DND-41 (cell line): ENCODE results near the gene PSMF1.

ENCODE experiments used
- ATAC-seq: fragments of 200-7000 bp; cut with Tn5 transposase; 3 replicates; pipeline ENCODE4 v1.9.1; 2021; ENCODE audit warnings: low read depth; ENCODE audit not compliant: insufficient read depth
- DNase-seq: peaks from one replicate; pipeline ENCODE4 v3.0.0-alpha.2; 2020
- H2AFZ ChIP-seq: 2 replicates; pipeline ENCODE4 v1.6.0; 2012; ENCODE audit warnings: low read depth, low read length
- H3K27ac ChIP-seq: 2 replicates; pipeline ENCODE4 v1.5.1; 2012; ENCODE audit warnings: low read length, inconsistent platforms
- H3K27me3 ChIP-seq: fragments of 200-600 bp; sonication (generic); 2 replicates; pipeline ENCODE4 v1.6.0; 2012; ENCODE audit warnings: low read length, mild to moderate bottlenecking, inconsistent platforms; ENCODE audit not compliant: insufficient read depth, poor library complexity
- H3K36me3 ChIP-seq: 2 replicates; pipeline ENCODE4 v1.5.1; 2012; ENCODE audit warnings: low read length, inconsistent platforms; ENCODE audit not compliant: insufficient read depth
- H3K4me1 ChIP-seq: 2 replicates; pipeline ENCODE4 v1.5.1; 2012; ENCODE audit warnings: mild to moderate bottlenecking, low read length; ENCODE audit not compliant: insufficient read depth
- H3K4me2 ChIP-seq: 2 replicates; pipeline ENCODE4 v1.6.0; 2012; ENCODE audit warnings: mild to moderate bottlenecking, moderate library complexity, low read length, inconsistent platforms; ENCODE audit not compliant: insufficient read depth
- H3K4me3 ChIP-seq, 2 experiments: fragments of 200-600 bp in 1 of 2; shearing (Covaris generic) in 1 of 2; 2 replicates each; pipeline ENCODE4 v1.5.1; 2012 to 2016; ENCODE audit warnings: inconsistent platforms in 2 of 2, low read length in 2 of 2, mild to moderate bottlenecking in 2 of 2, low read depth in 1 of 2, moderate library complexity in 1 of 2
- H3K79me2 ChIP-seq: 2 replicates; pipeline ENCODE4 v1.6.0; 2012; ENCODE audit warnings: low read length, inconsistent platforms; ENCODE audit not compliant: insufficient read depth
- H3K9ac ChIP-seq: 2 replicates; pipeline ENCODE4 v1.6.0; 2012; ENCODE audit warnings: low read depth, mild to moderate bottlenecking, inconsistent platforms, low read length, moderate library complexity
- H3K9me3 ChIP-seq: 2 replicates; pipeline ENCODE4 v1.5.1; 2012; ENCODE audit warnings: low read length, moderate library complexity, mild to moderate bottlenecking, inconsistent platforms; ENCODE audit not compliant: insufficient read depth, severe bottlenecking
- H4K20me1 ChIP-seq: 2 replicates; pipeline ENCODE4 v1.6.0; 2012; ENCODE audit warnings: low read length; ENCODE audit not compliant: insufficient read depth
- EZH2 ChIP-seq: IDR thresholded peaks from 3 replicates; pipeline ENCODE4 v1.6.1; 2012; ENCODE audit warnings: borderline replicate concordance, low read depth, mild to moderate bottlenecking, moderate library complexity, low read length, inconsistent platforms; ENCODE audit not compliant: severe bottlenecking
- TF ChIP-seq, protein P1 (sequence below): IDR thresholded peaks from 2 replicates; pipeline ENCODE4 v1.5.1; 2012; ENCODE audit warnings: borderline replicate concordance, low read length, moderate library complexity, mild to moderate bottlenecking; ENCODE audit not compliant: poor library complexity, severe bottlenecking; ENCODE audit errors: extremely low read depth

PSMF1 gene

DNA sequence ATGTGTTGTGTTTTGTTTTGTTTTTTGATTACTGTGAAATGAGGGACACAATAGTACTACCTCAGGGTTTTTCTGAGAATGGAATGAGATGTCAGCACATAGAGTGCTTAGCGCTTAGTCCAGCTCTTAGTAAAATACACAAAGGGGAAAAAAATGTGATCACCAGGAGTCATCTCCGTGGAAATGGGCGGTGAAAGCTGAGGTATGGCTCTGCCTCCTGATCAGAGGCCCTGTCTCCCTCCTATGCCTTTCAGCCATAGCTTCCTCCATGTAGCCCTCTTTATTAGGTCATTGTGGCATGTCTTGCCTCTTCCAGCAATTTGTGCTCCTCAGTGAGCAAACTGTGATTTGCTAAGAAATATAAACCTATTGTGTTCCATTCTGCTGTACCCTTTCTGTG, 13.0 kb downstream of the PSMF1 start:
- Histone ChIP-seq H3K4me1 (no peaks in the 10 kb centered on the region), H3K9me3 (no peaks in the 10 kb centered on the region), H3K27ac (no peak overlapping the region), H3K36me3 (peaks cover 97% of the 10 kb centered on the region), H4K20me1 (peaks cover 23% of the 10 kb centered on the region), H2AFZ (no peak overlapping the region), H3K4me2 (no peak overlapping the region), H3K4me3 (no peak overlapping the region), H3K27me3 (no peaks in the 10 kb centered on the region), H3K79me2 (peaks cover 28% of the 10 kb centered on the region), H3K9ac (no peak overlapping the region)
- ATAC-seq (no peak), DNase-seq (no peak)
- TF ChIP-seq EZH2, result no peak
- TF ChIP-seq, protein P1, sequence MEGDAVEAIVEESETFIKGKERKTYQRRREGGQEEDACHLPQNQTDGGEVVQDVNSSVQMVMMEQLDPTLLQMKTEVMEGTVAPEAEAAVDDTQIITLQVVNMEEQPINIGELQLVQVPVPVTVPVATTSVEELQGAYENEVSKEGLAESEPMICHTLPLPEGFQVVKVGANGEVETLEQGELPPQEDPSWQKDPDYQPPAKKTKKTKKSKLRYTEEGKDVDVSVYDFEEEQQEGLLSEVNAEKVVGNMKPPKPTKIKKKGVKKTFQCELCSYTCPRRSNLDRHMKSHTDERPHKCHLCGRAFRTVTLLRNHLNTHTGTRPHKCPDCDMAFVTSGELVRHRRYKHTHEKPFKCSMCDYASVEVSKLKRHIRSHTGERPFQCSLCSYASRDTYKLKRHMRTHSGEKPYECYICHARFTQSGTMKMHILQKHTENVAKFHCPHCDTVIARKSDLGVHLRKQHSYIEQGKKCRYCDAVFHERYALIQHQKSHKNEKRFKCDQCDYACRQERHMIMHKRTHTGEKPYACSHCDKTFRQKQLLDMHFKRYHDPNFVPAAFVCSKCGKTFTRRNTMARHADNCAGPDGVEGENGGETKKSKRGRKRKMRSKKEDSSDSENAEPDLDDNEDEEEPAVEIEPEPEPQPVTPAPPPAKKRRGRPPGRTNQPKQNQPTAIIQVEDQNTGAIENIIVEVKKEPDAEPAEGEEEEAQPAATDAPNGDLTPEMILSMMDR, result no peak

DNA sequence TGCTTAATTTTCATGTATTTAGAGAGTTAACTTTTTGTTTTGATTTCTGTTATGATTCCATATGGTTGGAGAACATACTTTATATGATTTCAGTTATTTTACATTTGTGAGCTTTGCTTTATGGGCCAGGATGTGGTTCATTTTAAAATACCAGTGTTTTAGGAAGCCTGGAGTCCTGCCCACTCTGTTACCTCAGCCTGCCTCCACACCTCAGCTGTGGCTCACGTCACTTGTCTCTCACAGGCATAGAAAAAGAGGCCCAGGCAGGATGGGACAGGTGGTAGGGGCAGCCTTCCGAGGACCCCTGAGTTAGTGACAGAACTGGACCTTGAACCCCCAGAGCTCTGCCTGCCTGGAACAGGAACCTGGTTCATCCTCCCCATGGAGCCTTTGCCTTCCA, 16.0 kb downstream of the PSMF1 start:
- Histone ChIP-seq H2AFZ (no peak overlapping the region), H3K4me3 (no peak overlapping the region), H3K9ac (no peak overlapping the region), H3K4me1 (no peaks in the 10 kb centered on the region), H3K79me2 (peaks cover 28% of the 10 kb centered on the region), H3K9me3 (no peaks in the 10 kb centered on the region), H4K20me1 (peaks cover 17% of the 10 kb centered on the region), H3K27ac (no peak overlapping the region), H3K36me3 (peaks cover 98% of the 10 kb centered on the region), H3K4me2 (no peak overlapping the region), H3K27me3 (no peaks in the 10 kb centered on the region)
- TF ChIP-seq EZH2, result no peak
- TF ChIP-seq, protein P1, result no peak
- ATAC-seq (no peak), DNase-seq (no peak)

DNA sequence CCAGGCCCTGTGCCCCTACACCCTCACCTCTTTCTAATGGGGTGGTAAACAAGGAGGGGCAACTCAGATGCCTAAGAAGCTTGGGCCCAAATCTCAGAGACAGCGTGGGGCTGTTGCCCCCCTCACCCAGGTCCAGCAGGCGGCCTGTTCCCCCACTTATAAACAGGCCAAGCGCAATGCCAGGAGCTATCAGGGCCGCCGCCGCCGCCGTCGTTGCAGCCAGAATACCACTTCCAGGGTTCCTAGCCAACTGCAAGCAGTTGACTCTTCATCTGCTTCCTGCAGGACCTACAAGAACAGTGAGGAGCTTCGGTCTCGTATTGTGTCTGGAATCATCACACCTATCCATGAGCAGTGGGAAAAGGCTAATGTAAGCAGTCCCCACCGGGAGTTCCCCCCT, 16.4 kb downstream of the PSMF1 start:
- ATAC-seq (no peak), DNase-seq (no peak)
- Histone ChIP-seq H2AFZ (no peak overlapping the region), H3K4me1 (no peaks in the 10 kb centered on the region), H3K4me3 (no peak overlapping the region), H3K36me3 (peaks cover 94% of the 10 kb centered on the region), H3K9me3 (no peaks in the 10 kb centered on the region), H3K27ac (no peak overlapping the region), H3K79me2 (peaks cover 28% of the 10 kb centered on the region), H4K20me1 (peaks cover 14% of the 10 kb centered on the region), H3K9ac (no peak overlapping the region), H3K4me2 (no peak overlapping the region), H3K27me3 (no peaks in the 10 kb centered on the region)
- TF ChIP-seq EZH2, result no peak
- TF ChIP-seq, protein P1, result no peak

DNA sequence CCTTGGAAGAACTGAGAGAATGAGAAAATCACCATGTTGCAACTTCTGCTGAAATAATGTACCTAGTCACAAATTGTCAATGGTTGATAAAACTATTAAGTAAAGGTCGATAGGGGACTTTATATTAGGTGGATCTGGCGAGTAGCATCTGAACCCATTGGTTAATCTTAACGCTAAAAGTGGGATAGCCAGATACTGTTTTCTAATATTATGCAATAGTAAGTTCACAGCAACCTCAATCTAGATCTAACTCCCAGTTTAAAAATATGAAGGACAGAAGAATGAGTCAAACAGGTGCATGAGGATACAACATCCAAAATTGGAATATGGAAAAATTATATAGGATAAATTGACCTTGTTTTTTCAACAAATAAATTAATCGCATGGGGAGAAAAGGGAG, 18.8 kb downstream of the PSMF1 start:
- H3K4me1 ChIP-seq, result no peaks in the 10 kb centered on the region
- peaks cover 20% of the 10 kb centered on the region for H3K79me2 ChIP-seq
- no peak overlapping the region for H3K27ac ChIP-seq
- no peak overlapping the region for H3K9ac ChIP-seq
- TF ChIP-seq, protein P1, result no peak
- no peak for TF ChIP-seq EZH2
- H2AFZ ChIP-seq, result no peak overlapping the region
- no peak for DNase-seq
- no peak for ATAC-seq
- H3K4me3 ChIP-seq, result no peak overlapping the region
- peaks cover 14% of the 10 kb centered on the region for H4K20me1 ChIP-seq
- H3K9me3 ChIP-seq, result no peaks in the 10 kb centered on the region
- peaks cover 91% of the 10 kb centered on the region for H3K36me3 ChIP-seq
- no peak overlapping the region for H3K4me2 ChIP-seq
- no peaks in the 10 kb centered on the region for H3K27me3 ChIP-seq
